MM.1S (cell line): ENCODE data around the gene ZFYVE26.

Experiments used
- EZH2phosphoT487 ChIP-seq: fragments of 300-600 bp; sonication (generic); IDR thresholded peaks from 2 replicates; pipeline ENCODE4 v1.6.1; 2018; ENCODE audit warnings: antibody characterized with exemption, low read length
- TF ChIP-seq, protein P1 (sequence below): fragments of 300-600 bp; sonication (generic); IDR thresholded peaks from 2 replicates; pipeline ENCODE4 v1.5.1; 2016; ENCODE audit warnings: antibody characterized with exemption, low read length, mixed read lengths

DNA sequence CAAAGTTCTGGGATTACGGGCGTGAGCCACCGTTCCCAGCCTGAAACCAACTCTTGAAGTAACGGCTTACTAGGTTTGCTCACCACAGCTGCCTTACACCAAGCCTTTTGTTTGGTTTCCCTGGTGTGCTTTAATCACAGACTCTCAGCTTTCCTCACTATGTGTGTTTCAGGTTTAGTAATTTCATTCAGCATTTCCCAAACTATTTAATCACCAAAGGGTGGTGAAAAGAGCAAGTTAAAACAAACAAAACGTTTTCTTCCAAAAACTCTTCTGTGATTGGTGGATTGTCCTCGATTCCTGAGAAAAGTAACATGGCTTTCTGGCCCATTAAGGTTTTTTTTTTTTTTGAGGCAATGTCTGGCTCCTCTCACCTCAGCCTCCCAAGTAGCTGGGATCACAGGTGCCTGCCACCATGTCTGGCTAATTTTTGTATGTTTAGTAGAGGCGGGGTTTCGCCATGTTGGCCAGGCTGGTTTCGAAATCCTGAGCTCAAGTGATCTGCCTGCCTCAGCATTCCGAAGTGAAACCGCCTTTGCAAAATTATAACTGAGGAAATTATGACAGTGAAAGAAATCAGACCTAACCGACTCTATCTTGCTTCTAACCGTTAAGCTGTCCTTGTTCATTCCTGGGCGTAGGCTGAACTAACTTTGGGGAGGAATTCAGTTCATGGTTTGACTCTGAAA, 1.5 kb upstream of the ZFYVE26 start:
- TF ChIP-seq, protein P1, sequence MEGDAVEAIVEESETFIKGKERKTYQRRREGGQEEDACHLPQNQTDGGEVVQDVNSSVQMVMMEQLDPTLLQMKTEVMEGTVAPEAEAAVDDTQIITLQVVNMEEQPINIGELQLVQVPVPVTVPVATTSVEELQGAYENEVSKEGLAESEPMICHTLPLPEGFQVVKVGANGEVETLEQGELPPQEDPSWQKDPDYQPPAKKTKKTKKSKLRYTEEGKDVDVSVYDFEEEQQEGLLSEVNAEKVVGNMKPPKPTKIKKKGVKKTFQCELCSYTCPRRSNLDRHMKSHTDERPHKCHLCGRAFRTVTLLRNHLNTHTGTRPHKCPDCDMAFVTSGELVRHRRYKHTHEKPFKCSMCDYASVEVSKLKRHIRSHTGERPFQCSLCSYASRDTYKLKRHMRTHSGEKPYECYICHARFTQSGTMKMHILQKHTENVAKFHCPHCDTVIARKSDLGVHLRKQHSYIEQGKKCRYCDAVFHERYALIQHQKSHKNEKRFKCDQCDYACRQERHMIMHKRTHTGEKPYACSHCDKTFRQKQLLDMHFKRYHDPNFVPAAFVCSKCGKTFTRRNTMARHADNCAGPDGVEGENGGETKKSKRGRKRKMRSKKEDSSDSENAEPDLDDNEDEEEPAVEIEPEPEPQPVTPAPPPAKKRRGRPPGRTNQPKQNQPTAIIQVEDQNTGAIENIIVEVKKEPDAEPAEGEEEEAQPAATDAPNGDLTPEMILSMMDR = no peak
- no peak for TF ChIP-seq EZH2phosphoT487
